Tibial nerve (tissue), 3 donors: ENCODE data around the gene ADAR.

ENCODE experiments used
- POLR2A ChIP-seq, 2 donors: fragments of 450-650 bp; IDR thresholded peaks; one replicate each; pipeline ENCODE4 v1.6.1; 2017; ENCODE audit warnings: antibody characterized with exemption in 2 of 2, mild to moderate bottlenecking in 2 of 2, moderate library complexity in 2 of 2
- TF ChIP-seq, protein P1 (sequence below), 5 experiments: fragments of 200-600 bp in 3 of 5; fragments of 450-650 bp in 2 of 5; sonication (generic) in 3 of 5; IDR thresholded peaks; one replicate each; pipeline ENCODE4 v1.5.1; 2016 to 2019; ENCODE audit warnings: antibody characterized with exemption in 5 of 5, mild to moderate bottlenecking in 3 of 5, moderate library complexity in 2 of 5

DNA sequence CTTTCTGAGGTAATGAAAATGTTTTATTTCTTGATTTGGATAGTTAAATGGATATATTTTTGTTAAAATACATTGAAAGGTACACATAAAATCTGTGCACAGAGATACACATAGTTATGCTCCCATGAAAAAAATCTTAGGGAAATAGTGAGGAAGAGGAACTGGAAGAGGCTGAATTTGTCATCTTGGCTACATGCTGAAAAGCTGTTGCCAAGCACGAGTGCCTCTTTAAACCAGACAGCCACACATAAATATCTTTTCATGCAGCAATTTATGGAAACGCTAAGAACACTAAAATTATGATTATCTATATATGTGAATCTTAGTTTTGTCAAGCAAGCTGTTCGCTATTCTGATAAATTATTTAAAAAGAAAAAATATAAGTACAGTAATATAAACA, 12.8 kb upstream of the ADAR start:
- TF ChIP-seq, protein P1, sequence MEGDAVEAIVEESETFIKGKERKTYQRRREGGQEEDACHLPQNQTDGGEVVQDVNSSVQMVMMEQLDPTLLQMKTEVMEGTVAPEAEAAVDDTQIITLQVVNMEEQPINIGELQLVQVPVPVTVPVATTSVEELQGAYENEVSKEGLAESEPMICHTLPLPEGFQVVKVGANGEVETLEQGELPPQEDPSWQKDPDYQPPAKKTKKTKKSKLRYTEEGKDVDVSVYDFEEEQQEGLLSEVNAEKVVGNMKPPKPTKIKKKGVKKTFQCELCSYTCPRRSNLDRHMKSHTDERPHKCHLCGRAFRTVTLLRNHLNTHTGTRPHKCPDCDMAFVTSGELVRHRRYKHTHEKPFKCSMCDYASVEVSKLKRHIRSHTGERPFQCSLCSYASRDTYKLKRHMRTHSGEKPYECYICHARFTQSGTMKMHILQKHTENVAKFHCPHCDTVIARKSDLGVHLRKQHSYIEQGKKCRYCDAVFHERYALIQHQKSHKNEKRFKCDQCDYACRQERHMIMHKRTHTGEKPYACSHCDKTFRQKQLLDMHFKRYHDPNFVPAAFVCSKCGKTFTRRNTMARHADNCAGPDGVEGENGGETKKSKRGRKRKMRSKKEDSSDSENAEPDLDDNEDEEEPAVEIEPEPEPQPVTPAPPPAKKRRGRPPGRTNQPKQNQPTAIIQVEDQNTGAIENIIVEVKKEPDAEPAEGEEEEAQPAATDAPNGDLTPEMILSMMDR (IDR thresholded peaks at IDR 0.05) = no peak
- no peak for TF ChIP-seq POLR2A (IDR thresholded peaks at IDR 0.05)
